Measurements from ENCODE around the gene POLR3G. TPM values are rescaled to one million over a fixed set of nuclear protein-coding genes. Genes with fewer than 3 reads are reported as not detected.

The POLR3G gene
- total and polyA plus RNA-seq, 2 of the 13 experiments (the other 11 are each of a cell fraction or from before 2014, with no cell fraction given): 1.2 to 7.3 TPM

DNA sequence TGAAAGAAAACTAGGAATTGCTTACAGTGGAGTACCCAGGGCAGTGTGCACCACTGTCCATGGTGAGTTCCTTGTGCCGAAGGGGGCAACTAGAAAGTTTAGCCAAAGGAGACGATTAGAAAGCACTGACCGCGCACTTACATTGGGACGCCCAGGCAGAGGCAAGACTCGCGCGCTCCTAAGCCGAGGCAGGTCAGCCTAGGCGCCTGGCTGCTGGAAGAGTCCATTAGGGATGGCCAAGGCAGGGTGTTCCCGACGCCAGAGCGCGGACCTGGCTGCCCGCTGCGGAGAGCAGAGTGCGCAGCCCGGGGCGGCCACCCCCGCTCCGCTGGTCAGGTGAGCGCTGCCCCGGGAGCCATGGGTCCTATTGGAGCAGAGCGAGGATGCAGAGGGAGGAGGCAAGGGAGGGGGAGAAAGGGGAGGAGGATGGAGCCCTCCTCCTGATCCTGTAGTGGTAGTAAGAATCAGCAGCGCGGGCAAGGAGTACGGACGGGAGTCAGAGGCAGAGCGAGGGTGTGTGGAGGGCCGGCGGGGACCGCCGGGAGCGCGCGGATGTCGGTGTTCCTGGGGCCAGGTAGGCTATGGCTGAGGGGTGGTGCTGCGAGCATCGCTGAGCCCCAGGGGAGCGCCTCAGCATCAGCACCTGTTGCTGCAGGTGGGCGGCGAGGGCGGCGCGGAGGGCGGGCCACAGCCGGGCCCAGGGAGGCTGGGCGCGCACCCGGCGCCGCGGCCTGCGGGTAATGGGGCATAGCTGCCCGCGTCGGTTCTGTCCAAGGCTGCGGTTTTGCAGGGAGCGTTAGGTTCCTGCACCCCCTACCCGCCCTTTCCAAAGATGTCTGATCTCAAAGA, 83.9 kb downstream of the POLR3G start, which contains the start of gene ADGRV1 (continued):
- TF ChIP-seq, protein P1, sequence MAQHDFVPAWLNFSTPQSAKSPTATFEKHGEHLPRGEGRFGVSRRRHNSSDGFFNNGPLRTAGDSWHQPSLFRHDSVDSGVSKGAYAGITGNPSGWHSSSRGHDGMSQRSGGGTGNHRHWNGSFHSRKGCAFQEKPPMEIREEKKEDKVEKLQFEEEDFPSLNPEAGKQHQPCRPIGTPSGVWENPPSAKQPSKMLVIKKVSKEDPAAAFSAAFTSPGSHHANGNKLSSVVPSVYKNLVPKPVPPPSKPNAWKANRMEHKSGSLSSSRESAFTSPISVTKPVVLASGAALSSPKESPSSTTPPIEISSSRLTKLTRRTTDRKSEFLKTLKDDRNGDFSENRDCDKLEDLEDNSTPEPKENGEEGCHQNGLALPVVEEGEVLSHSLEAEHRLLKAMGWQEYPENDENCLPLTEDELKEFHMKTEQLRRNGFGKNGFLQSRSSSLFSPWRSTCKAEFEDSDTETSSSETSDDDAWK (CRISPR knock-in tag; IDR thresholded peaks at IDR 0.05): no peak
- TF ChIP-seq, protein P2, sequence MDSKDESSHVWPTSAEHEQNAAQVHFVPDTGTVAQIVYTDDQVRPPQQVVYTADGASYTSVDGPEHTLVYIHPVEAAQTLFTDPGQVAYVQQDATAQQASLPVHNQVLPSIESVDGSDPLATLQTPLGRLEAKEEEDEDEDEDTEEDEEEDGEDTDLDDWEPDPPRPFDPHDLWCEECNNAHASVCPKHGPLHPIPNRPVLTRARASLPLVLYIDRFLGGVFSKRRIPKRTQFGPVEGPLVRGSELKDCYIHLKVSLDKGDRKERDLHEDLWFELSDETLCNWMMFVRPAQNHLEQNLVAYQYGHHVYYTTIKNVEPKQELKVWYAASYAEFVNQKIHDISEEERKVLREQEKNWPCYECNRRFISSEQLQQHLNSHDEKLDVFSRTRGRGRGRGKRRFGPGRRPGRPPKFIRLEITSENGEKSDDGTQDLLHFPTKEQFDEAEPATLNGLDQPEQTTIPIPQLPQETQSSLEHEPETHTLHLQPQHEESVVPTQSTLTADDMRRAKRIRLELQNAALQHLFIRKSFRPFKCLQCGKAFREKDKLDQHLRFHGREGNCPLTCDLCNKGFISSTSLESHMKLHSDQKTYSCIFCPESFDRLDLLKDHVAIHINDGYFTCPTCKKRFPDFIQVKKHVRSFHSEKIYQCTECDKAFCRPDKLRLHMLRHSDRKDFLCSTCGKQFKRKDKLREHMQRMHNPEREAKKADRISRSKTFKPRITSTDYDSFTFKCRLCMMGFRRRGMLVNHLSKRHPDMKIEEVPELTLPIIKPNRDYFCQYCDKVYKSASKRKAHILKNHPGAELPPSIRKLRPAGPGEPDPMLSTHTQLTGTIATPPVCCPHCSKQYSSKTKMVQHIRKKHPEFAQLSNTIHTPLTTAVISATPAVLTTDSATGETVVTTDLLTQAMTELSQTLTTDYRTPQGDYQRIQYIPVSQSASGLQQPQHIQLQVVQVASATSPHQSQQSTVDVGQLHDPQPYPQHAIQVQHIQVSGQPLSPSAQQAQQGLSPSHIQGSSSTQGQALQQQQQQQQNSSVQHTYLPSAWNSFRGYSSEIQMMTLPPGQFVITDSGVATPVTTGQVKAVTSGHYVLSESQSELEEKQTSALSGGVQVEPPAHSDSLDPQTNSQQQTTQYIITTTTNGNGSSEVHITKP (CRISPR knock-in tag; IDR thresholded peaks at IDR 0.05; ENCODE audit: low read depth): peak; percentile 99
- TF ChIP-seq HINFP (CRISPR knock-in tag; IDR thresholded peaks at IDR 0.05; ENCODE audit: low read depth): 0 out of 2 replicates have a peak, but pooled peaks have one; percentile 53
- TF ChIP-seq THAP9 (CRISPR knock-in tag; IDR thresholded peaks at IDR 0.05; ENCODE audit: borderline replicate concordance): no peak
- peak; percentile 34; the same call in 1 of the 2 replicates for TF ChIP-seq NFYB (CRISPR knock-in tag; IDR thresholded peaks at IDR 0.05)
- no peak for TF ChIP-seq AGO1 (IDR thresholded peaks at IDR 0.05; ENCODE audit: low read depth, low read length, poor library complexity, severe bottlenecking)
- TF ChIP-seq KDM2A (CRISPR knock-in tag; IDR thresholded peaks at IDR 0.05; ENCODE audit: borderline replicate concordance, low read depth): peak; percentile 34; the same call in 1 of the 2 replicates
- TF ChIP-seq, protein P3, sequence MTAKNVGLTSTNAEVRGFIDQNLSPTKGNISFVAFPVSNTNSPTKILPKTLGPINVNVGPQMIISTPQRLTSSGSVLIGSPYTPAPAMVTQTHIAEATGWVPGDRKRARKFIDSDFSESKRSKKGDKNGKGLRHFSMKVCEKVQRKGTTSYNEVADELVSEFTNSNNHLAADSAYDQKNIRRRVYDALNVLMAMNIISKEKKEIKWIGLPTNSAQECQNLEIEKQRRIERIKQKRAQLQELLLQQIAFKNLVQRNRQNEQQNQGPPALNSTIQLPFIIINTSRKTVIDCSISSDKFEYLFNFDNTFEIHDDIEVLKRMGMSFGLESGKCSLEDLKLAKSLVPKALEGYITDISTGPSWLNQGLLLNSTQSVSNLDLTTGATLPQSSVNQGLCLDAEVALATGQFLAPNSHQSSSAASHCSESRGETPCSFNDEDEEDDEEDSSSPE (CRISPR knock-in tag; IDR thresholded peaks at IDR 0.05): no peak
- TF ChIP-seq, protein P4, sequence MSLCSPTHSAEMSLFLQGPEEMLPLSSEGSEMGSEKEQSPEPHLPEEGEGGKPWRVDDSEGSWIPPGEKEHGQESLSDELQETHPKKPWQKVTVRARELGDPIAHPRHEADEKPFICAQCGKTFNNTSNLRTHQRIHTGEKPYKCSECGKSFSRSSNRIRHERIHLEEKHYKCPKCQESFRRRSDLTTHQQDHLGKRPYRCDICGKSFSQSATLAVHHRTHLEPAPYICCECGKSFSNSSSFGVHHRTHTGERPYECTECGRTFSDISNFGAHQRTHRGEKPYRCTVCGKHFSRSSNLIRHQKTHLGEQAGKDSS (CRISPR knock-in tag; IDR thresholded peaks at IDR 0.05; ENCODE audit: borderline replicate concordance, low read depth): no peak
- no peak for TF ChIP-seq ZNF614 (CRISPR knock-in tag; IDR thresholded peaks at IDR 0.05; ENCODE audit: borderline replicate concordance)
- TF ChIP-seq HMGXB4 (CRISPR knock-in tag; IDR thresholded peaks at IDR 0.05; ENCODE audit: borderline replicate concordance in 1 of 2, low read depth in 1 of 2): no peak
- no peak for TF ChIP-seq ZNF605 (CRISPR knock-in tag; IDR thresholded peaks at IDR 0.05)

Data from HepG2 (cell line).